ENCODE results near the gene ELOVL7.

GRCh38 chr5:60852317-60852716, 8.2 kb upstream of the ELOVL7 start:
- TF ChIP-seq EZH2 (IDR thresholded peaks at IDR 0.05; ENCODE audit: low read length, unreplicated experiment) (no peak), CTCF (conservative IDR thresholded peaks at IDR 0.05; ENCODE audit: low read depth, low read length) (no peak), EZH2phosphoT487 (IDR thresholded peaks at IDR 0.05; ENCODE audit: borderline replicate concordance, low read length) (no peak)

All from PC-3 (cell line).